B cell (primary cell): ENCODE measurements around the gene EEFSEC. TPM values are rescaled to one million over a fixed set of nuclear protein-coding genes. Genes with fewer than 3 reads are reported as not detected.

Experiments
- ATAC-seq: fragments of 200-7000 bp; cut with Tn5 transposase; one replicate; pipeline ENCODE4 v1.10.0; 2021; ENCODE audit warnings: low read depth, mild to moderate bottlenecking, moderate number of reproducible peaks, moderate library complexity
- CTCF ChIA-PET: fragments of 350-600 bp; sonication (Branson Sonifier 250); formaldehyde crosslinking; loops from one replicate; lab custom pipeline; 2021; ENCODE audit warnings: antibody characterized with exemption, inconsistent platforms; lab: Charles Lee
- POLR2A ChIA-PET: fragments of 350-600 bp; sonication (Branson Sonifier 250); formaldehyde crosslinking; loops from one replicate; lab custom pipeline; 2021; ENCODE audit warnings: antibody characterized with exemption; lab: Charles Lee
- DNase-seq: peaks from one replicate; pipeline ENCODE4 v3.0.0; 2013
- H2AFZ ChIP-seq: 2 replicates; pipeline ENCODE4 v1.6.1; 2012; ENCODE audit warnings: mild to moderate bottlenecking, low read depth, low read length; ENCODE audit not compliant: insufficient read depth, poor library complexity, severe bottlenecking
- H3K27ac ChIP-seq, 2 donors: 1 replicate in 1 of 2; 2 replicates in 1 of 2; pipeline ENCODE4 v1.5.1; 2012 to 2013; ENCODE audit warnings: low read length in 2 of 2, mild to moderate bottlenecking in 2 of 2, moderate library complexity in 1 of 2
- H3K27me3 ChIP-seq, 4 experiments: fragments of 200-600 bp in 1 of 4; sonication (generic) in 1 of 4; replicated peaks in 1 of 4; 1 replicate in 2 of 4; 2 replicates in 2 of 4; pipeline versions ENCODE4 v1.6.1 to v1.7.0; 2013 to 2016; ENCODE audit warnings: low read length in 3 of 4, mild to moderate bottlenecking in 2 of 4, mixed read lengths in 1 of 4, moderate library complexity in 1 of 4; ENCODE audit not compliant: insufficient read depth in 4 of 4, control insufficient read depth in 3 of 4; ENCODE audit errors: control extremely low read depth in 1 of 4
- H3K36me3 ChIP-seq, 2 experiments: replicated peaks in 1 of 2; 1 replicate in 1 of 2; 2 replicates in 1 of 2; pipeline versions ENCODE4 v1.6.1 to v1.7.1; 2013; ENCODE audit warnings: low read length in 1 of 2; ENCODE audit not compliant: insufficient read depth in 2 of 2, control insufficient read depth in 1 of 2; ENCODE audit errors: control extremely low read depth in 1 of 2, extremely low read depth in 1 of 2
- H3K4me1 ChIP-seq, 2 donors: fragments of 200-600 bp in 1 of 2; sonication (generic) in 1 of 2; 1 replicate in 1 of 2; 2 replicates in 1 of 2; pipeline versions ENCODE4 v1.5.1 to v1.6.1; 2013 to 2017; ENCODE audit warnings: low read length in 2 of 2; ENCODE audit not compliant: control insufficient read depth in 2 of 2, insufficient read depth in 2 of 2
- H3K4me2 ChIP-seq: replicated peaks from 2 replicates; pipeline ENCODE3; 2012; ENCODE audit warnings: mild to moderate bottlenecking, low read depth, low read length; ENCODE audit not compliant: poor library complexity, severe bottlenecking
- H3K4me3 ChIP-seq, 5 experiments: fragments of 200-600 bp in 1 of 5; sonication (generic) in 1 of 5; 1 replicate in 3 of 5; 2 replicates in 2 of 5; pipeline versions ENCODE4 v1.5.1 to v1.7.0; 2011 to 2016; ENCODE audit warnings: low read length in 4 of 5, mild to moderate bottlenecking in 4 of 5, low read depth in 2 of 5, control low read depth in 1 of 5, moderate library complexity in 1 of 5; ENCODE audit not compliant: insufficient read depth in 1 of 5; ENCODE audit errors: control extremely low read depth in 1 of 5, extremely low read depth in 1 of 5
- H3K79me2 ChIP-seq: fragments of 200-600 bp; sonication (generic); one replicate; pipeline ENCODE4 v1.6.0; 2016; ENCODE audit warnings: low read length; ENCODE audit not compliant: control insufficient read depth, insufficient read depth
- H3K9ac ChIP-seq: fragments of 200-600 bp; sonication (generic); 2 replicates; pipeline ENCODE4 v1.6.1; 2017; ENCODE audit warnings: mild to moderate bottlenecking, low read length, moderate library complexity
- H3K9me3 ChIP-seq, 3 donors: one replicate each; pipeline versions ENCODE4 v1.6.1 to v1.7.1; 2013; ENCODE audit warnings: low read length in 2 of 3; ENCODE audit not compliant: control insufficient read depth in 2 of 3, insufficient read depth in 1 of 3; ENCODE audit errors: control extremely low read depth in 1 of 3
- H4K20me1 ChIP-seq: 2 replicates; pipeline ENCODE4 v1.6.0; 2012; ENCODE audit warnings: mild to moderate bottlenecking, low read length; ENCODE audit not compliant: insufficient read depth, control insufficient read depth, poor library complexity, severe bottlenecking
- H3K27ac Mint-ChIP-seq: one replicate; pipeline ENCODE4 v1.8.0; 2021; ENCODE audit warnings: mixed read lengths
- H3K27me3 Mint-ChIP-seq: one replicate; pipeline ENCODE4 v1.8.0; 2021; ENCODE audit warnings: mixed read lengths
- H3K4me1 Mint-ChIP-seq: one replicate; pipeline ENCODE4 v1.8.0; 2021; ENCODE audit warnings: mixed read lengths
- H3K4me3 Mint-ChIP-seq: one replicate; pipeline ENCODE4 v1.8.0; 2021; ENCODE audit warnings: mixed read lengths
- H3K9me3 Mint-ChIP-seq: one replicate; pipeline ENCODE4 v1.8.0; 2022; ENCODE audit warnings: mixed read lengths; ENCODE audit not compliant: insufficient read depth
- CTCF ChIP-seq: fragments of 200-600 bp; IDR thresholded peaks from one replicate; pipeline ENCODE4 v1.8.0; 2022; ENCODE audit warnings: antibody characterized with exemption, mild to moderate bottlenecking
- EZH2 ChIP-seq: IDR thresholded peaks from 2 replicates; pipeline ENCODE4 v1.6.1; 2012; ENCODE audit warnings: borderline replicate concordance, low read depth, mild to moderate bottlenecking, moderate library complexity, low read length; ENCODE audit not compliant: insufficient read depth, poor library complexity, severe bottlenecking
- WGBS: methylation state at CpG from one replicate; pipeline ENCODE4 v1.1.5; 2013; ENCODE audit warnings: missing lambda C conversion rate; ENCODE audit not compliant: insufficient coverage; 5-methylcytosine and 5-hydroxymethylcytosine counted together
- intact Hi-C: fragments of 100-400 bp; cut with micrococcal nuclease; formaldehyde crosslinking; loops from one replicate; pipeline ENCODE4 v1.10.0; 2022
- polyA plus RNA-seq: library from polyadenylated mRNA; depleted of rRNA; stranded (reverse); fragments of >200 nt; gene quantifications from 2 replicates; pipeline ENCODE4 v1.2.3, GENCODE V29; 2012
- total RNA-seq, 2 donors: library from RNA; stranded (reverse); fragments of 120-200 nt in 1 of 2; gene quantifications; 1 replicate in 1 of 2; 2 replicates in 1 of 2; pipeline versions ENCODE4 v1.2.3 to v1.2.4, GENCODE V29; 2013 to 2022

Gene EEFSEC
- total and polyA plus RNA-seq, 2 donors (not counting 1 experiment from before 2014, with no cell fraction given), result 17.9 to 18.4 TPM

GRCh38 chr3:128383316-128384235 lies 230.3 kb downstream of the EEFSEC start:
- Mint-ChIP-seq H3K4me3 (no peak overlapping the region), H3K27me3 (no peaks in the 10 kb centered on the region), H3K27ac (no peak overlapping the region), H3K9me3 (no peaks in the 10 kb centered on the region), H3K4me1 (no peaks in the 10 kb centered on the region)
- Histone ChIP-seq H3K27me3 (no peaks in the 10 kb centered on the region), H4K20me1 (no peaks in the 10 kb centered on the region), H3K36me3 (peaks cover 0 to 5% of the 10 kb centered on the region in 2 experiments), H3K4me3 (no peak overlapping the region), H3K4me1 (no peaks in the 10 kb centered on the region), H2AFZ (no peak overlapping the region), H3K9ac (no peak overlapping the region), H3K79me2 (no peaks in the 10 kb centered on the region), H3K27ac (no peak overlapping the region), H3K9me3 (no peaks in the 10 kb centered on the region), H3K4me2 (no peak overlapping the region)
- ChIA-PET POLR2A (no interaction called here), CTCF (no interaction called here)
- ATAC-seq (no peak), DNase-seq (no peak)
- 85% methylated on average over 10 of the region's 11 CpGs for WGBS
- no peak for TF ChIP-seq EZH2
- intact Hi-C loops, result no loop called here

GRCh38 chr3:128385080-128385832 lies 232.0 kb downstream of the EEFSEC start:
- no peak for ATAC-seq
- CTCF ChIA-PET, result no interaction called here
- intact Hi-C loops, result no loop called here
- no peaks in the 10 kb centered on the region for H3K4me1 Mint-ChIP-seq
- TF ChIP-seq EZH2, result no peak
- TF ChIP-seq CTCF, result no peak
- POLR2A ChIA-PET, result no interaction called here
- H3K79me2 ChIP-seq, result no peaks in the 10 kb centered on the region
- H3K27ac ChIP-seq, result no peak overlapping the region
- no peaks in the 10 kb centered on the region for H3K27me3 Mint-ChIP-seq
- 98% methylated on average over 11 of the region's 11 CpGs for WGBS
- no peak overlapping the region for H3K4me3 ChIP-seq
- no peak overlapping the region for H3K9ac ChIP-seq
- no peaks in the 10 kb centered on the region for H3K36me3 ChIP-seq
- no peaks in the 10 kb centered on the region for H4K20me1 ChIP-seq
- H3K9me3 ChIP-seq, result no peaks in the 10 kb centered on the region
- H3K27ac Mint-ChIP-seq, result no peak overlapping the region
- no peak overlapping the region for H3K4me2 ChIP-seq
- H3K9me3 Mint-ChIP-seq, result no peaks in the 10 kb centered on the region
- H3K27me3 ChIP-seq, result no peaks in the 10 kb centered on the region
- H3K4me3 Mint-ChIP-seq, result no peak overlapping the region
- DNase-seq, result no peak
- no peak overlapping the region for H2AFZ ChIP-seq
- H3K4me1 ChIP-seq, result no peaks in the 10 kb centered on the region
